HG02870 (cell line): ENCODE data around the gene RUVBL2.
"Not testable (repeated sequence)": the region's sequence is repeated elsewhere in the genome, so short reads cannot be mapped to it uniquely, and the experiment has no call there.

ENCODE experiments used
- ATAC-seq: cut with Tn5 transposase; IDR thresholded peaks from one replicate; pipeline ENCODE4 v1.9.1; 2021; ENCODE audit warnings: mild to moderate bottlenecking, moderate library complexity; ENCODE audit not compliant: unreplicated experiment

The RUVBL2 gene

DNA sequence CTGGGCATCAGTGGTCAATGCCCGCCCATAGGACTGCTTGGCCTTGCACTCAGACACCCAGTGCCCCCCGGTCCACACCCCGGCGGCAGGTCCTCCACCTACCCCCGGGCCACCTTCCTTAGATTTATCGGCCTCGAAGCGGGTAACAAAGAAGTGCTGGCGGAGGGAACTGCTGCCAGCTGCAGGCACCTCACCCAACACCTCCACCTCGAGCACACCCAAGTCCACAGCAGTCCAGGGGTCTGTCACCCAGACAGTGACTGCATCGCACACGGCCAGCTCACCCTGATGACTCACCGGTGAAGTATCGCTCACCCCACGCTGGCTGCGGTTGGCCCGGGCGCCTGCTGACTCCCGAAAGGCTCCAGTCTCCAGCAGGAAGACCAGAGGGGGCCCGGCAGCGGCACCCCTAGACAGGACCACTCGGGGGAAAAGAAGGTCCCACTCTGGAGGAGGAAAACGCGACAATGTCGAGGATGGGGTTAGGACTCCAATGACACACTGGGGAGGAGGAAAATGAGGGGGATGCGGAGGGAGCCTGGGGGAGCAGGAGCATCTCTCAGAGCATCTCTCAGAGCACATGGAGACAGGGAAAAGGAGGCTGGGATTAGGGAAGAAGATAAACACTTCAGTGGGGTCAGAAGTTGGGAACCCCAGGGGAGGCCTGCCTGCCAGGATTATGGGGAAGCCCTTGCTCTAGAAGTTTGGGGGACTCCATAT is 45.0 kb downstream of the RUVBL2 start:
- not testable (repeated sequence) for ATAC-seq

GRCh38 chr19:49039736-49040135 is 46.0 kb downstream of the RUVBL2 start:
- ATAC-seq, result not testable (repeated sequence)

DNA sequence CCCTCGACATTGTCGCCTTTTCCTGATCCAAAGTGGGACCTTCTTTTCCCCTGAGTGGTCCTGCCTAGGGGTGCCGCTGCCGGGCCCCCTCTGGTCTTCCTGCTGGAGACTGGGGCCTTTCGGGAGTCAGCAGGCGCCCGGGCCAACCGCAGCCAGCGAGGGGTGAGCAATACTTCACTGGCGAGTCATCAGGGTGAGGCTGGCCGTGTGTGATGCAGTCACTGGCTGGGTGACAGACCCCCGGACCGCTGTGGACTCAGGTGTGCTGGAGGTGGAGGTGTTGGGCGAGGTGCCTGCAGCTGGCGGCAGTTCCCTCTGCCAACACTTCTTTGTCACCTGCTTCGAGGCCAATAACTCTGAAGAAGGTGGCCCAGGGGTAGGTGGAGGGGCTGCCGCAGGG is 48.5 kb downstream of the RUVBL2 start:
- no peak for ATAC-seq

- ATAC-seq, result not testable (repeated sequence)
Measured at GRCh38 chr19:49042666-49043065, 49.0 kb downstream of the RUVBL2 start.

- not testable (repeated sequence) for ATAC-seq
Measured at GRCh38 chr19:49043548-49043947, 49.9 kb downstream of the RUVBL2 start, which contains the start of gene CGB5. TSS of gene CGB5 (plus strand) at chr19:49043848. CDS start at chr19:49044210, 362 bp downstream.

- ATAC-seq, result not testable (repeated sequence)
Measured at GRCh38 chr19:49049011-49049410, 55.3 kb downstream of the RUVBL2 start, which contains the start of gene CGB8. TSS of gene CGB8 (minus strand) at chr19:49049111. CDS start at chr19:49048739, 372 bp downstream.

- ATAC-seq, result not testable (repeated sequence)
Measured at GRCh38 chr19:49049834-49050233, 56.1 kb downstream of the RUVBL2 start.

DNA sequence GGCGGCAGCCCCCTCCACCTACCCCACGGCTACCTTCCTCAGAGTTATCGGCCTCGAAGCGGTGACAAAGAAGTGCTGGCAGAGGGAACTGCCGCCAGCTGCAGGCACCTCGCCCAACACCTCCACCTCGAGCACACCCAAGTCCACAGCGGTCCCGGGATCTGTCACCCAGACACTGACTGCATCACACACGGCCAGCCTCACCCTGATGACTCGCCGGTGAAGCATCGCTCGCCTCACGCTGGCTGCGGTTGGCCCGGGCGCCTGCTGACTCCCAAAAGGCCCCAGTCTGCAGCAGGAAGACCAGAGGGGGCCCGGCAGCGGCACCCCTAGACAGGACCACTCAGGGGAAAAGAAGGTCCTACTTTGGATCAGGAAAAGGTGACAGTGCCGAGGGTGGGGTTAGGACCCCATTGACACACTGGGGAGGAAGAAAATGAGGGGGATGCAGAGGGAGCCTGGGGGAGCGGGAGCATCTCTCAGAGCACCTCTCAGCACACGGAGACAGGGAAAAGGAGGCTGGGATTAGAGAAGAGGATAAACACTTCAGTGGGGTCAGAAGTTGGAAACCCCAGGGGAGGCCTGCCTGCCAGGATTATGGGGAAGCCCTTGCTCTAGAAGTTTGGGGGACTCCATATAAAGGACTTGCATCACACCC is 56.8 kb downstream of the RUVBL2 start:
- ATAC-seq, result not testable (repeated sequence)

DNA sequence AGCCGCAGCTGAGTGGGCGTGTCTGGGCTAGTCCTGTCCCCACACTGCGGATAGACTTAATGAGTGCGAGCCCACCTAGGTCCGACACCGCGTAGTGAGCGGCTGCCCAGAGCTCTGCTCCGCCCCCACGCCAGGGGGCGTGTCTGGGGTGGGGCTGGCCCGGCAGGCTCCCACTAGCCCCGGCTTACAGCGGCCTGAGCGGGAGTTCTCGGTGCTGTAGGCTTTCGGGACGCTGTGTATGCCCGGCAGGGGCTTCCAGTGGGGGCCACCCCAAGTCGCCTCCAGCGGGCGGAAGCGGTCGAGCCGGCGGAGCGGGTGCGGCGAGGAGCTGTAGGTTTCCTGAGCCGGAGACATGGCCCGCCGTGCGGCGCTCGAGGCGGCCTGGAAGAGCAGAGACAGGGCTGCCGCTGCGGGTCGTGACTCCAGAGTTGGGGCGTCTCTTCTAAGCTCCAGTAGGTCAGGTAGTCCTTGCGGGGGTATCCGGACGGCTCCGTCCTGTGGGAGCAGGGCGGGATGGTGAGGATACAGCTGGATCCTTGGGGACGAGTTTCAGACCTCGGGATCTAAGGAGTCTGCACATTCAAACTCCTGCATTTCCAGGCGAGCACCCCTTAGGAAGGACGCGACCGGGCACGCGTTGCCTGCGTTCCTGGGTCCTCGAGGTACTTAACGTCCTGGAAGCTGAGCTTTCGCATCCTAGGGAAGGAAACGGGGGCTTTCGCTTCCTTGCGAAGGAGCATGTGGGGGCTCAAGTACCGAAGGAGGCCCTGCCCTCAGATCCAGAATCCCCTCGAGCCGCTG is 62.6 kb downstream of the RUVBL2 start:
- no peak for ATAC-seq

DNA sequence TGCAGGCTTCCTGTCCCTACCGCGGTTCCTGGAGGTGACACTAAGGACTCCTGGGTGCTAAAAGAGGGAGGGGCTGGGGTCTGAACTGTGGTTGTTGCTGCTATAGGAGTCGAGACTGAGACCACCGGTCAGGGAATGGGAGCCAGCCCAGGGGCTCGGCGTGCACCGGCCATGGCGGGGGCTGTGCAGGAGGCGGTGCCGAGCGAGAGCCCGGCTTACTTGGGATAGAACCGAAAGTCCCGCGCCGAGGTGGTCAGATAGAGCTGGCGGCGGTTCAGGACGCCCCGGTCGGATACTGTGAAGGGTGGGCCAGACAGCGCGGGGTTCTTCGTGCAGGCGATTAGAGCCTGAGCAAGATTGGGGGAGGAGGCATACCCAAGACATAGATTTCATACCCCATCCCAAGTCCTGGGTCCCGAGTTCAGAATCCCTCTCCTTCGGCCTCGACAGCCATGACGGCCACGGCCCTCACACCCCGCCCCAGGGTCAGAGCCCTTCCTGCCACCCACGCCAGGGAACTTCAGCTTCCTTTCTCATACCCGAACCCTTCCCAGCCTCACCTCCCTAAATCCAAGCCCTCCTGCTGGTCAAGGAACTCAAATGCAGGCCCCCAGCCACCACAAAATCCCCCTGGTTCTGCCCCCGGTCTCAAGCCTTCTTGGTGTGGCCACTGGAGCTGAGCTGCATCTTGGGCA is 63.4 kb downstream of the RUVBL2 start:
- not testable (repeated sequence) for ATAC-seq

DNA sequence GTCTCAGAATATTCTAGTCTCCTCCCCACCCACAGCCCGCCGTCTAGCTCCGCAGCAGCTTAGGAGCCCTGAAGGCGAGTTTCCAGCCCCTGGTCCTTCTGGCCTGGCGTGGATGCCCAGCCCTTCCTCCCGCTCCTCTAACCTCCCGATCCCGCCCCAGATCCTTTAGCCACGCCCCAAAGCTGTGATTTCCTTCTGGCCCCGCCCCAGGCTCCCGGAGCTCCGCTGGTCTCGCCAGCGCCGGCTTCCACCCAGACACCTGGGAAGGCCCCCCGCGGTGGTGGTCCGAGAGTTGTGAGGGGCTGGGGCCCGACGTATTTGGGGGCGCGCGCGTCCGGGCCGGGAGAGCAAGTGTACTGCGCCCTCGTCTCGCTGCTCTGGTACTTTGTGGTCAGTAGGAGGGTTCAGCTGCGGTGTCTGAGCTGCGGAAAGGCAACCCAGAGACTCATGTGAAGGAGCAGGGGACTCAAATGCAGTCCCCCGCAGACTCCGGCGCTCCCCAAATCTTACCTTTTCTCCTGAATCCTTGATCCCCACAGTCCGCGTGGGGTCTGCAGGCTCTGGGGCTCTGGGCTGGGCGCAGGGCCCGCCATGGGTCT is 64.0 kb downstream of the RUVBL2 start, which contains the start of gene CGB7:
Gene CGB7, minus strand, starts transcription at position 114 of the 599 bp plus-strand sequence. CDS start 2,374 bp downstream, outside the sequence.
- no peak for ATAC-seq

GRCh38 chr19:49058562-49058961 is 64.9 kb downstream of the RUVBL2 start:
- no peak for ATAC-seq

DNA sequence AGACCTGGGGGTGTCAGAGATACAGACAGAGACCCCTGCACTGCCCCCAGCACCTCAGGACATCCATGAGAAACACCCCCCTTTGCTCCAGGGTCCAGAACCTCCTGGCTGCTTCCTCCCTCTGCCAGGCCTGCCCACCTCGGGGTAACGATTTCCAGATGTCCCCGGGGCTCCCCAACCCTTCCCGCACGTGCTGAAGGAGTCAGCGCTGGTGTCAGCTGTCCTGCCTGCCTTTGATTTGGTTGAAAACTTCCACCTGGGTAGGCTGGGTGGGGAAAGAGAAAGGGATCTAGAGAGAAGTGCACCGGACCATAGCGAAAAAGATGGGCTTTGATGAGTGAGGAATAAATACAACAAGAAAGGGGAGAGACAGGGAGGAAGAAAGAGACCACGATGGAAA is 65.4 kb downstream of the RUVBL2 start:
- no peak for ATAC-seq

GRCh38 chr19:49061000-49061399 is 67.3 kb downstream of the RUVBL2 start:
- ATAC-seq, result no peak

DNA sequence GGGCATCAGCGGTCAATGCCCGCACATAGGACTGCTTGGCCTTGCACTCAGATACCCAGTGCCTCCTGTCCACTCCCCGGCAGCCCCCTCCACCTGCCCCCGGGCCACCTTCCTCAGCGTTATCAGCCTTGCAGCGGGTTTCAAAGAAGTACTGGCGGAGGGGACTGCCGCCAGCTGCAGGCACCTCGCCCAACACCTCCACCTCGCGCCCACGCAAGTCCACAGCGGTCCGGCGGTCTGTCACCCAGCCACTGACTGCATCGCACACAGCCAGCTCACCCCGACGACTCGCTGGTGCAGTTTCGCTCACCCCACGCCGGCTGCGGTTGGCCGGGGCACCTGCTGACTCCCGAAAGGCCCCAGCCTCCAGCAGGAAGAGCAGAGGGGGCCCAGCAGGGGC is 67.8 kb downstream of the RUVBL2 start:
- no peak for ATAC-seq

- no peak for ATAC-seq
Measured at GRCh38 chr19:49064029-49064629, 70.4 kb downstream of the RUVBL2 start.

DNA sequence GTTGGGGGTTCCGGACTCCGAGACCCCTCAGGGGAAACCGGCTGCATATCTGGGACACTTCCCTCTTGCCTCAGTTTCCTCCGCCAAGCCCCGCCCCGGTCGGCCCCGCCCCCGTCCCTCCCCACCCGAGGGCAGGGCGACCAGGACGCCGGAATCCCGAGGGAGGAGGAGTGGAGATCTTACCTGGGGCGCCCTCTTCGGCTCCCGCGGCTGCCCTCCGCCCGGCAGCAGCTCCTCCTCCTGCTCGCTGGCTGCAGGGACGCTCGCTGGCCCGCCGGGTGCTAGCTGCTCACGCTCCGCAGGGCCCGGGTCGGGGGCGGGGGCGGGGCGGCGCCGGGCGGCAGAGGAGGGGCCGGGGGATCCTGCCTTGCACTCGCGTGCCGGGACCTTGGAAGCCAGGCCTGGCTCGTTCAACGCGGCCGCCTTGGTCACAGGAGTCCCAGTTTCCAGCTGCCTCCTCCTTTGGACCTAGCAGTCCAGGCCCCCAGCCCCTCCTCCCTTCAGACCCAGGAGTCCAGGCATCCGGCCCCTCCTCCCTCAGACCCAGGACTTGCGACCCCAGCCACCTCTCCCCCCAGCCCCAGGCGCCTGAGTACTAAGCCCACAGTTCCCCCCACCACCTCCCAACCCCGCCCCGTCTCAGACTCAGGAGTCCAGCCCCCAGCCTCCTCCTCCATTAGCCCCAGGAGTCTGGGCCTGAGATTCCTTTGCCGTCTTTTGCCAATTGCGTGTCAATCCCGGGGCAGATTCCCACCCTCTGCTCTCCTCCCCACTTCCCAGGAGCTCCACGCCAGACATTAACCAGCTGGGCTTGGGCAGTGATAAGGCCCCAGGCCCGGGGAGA is 71.3 kb downstream of the RUVBL2 start, which contains the start of gene NTF4:
Gene NTF4, minus strand, starts transcription at position 51 of the 844 bp plus-strand sequence. CDS start 2,821 bp downstream, outside the sequence.
- ATAC-seq, result no peak
